GM18517 (cell line): Measurements from ENCODE around the gene KRT83.
"Not testable (repeated sequence)": the region's sequence is repeated elsewhere in the genome, so short reads cannot be mapped to it uniquely, and the experiment has no call there.

Source experiments
- ATAC-seq: cut with Tn5 transposase; IDR thresholded peaks from one replicate; pipeline ENCODE4 v1.9.1; 2021; ENCODE audit warnings: mild to moderate bottlenecking, moderate library complexity; ENCODE audit not compliant: unreplicated experiment

The KRT83 gene

GRCh38 chr12:52354200-52354599 lies 33.0 kb upstream of the KRT83 start:
- no peak for ATAC-seq

GRCh38 chr12:52353766-52354165 lies 32.6 kb upstream of the KRT83 start:
- no peak for ATAC-seq

- ATAC-seq = no peak
Observed at GRCh38 chr12:52352951-52353350, 31.8 kb upstream of the KRT83 start.

GRCh38 chr12:52351196-52352059 lies 30.2 kb upstream of the KRT83 start:
- ATAC-seq = no peak

GRCh38 chr12:52350786-52351185 lies 29.6 kb upstream of the KRT83 start:
- no peak for ATAC-seq

- no peak for ATAC-seq
Observed at GRCh38 chr12:52350021-52350620, 28.9 kb upstream of the KRT83 start.

- ATAC-seq = no peak
Observed at GRCh38 chr12:52349196-52349595, 28.0 kb upstream of the KRT83 start.

- ATAC-seq = no peak
Observed at GRCh38 chr12:52347551-52348510, 26.6 kb upstream of the KRT83 start.

- ATAC-seq = no peak
Observed at GRCh38 chr12:52347016-52347415, 25.8 kb upstream of the KRT83 start.

GRCh38 chr12:52346593-52346992 lies 25.4 kb upstream of the KRT83 start:
- no peak for ATAC-seq

- ATAC-seq = not testable (repeated sequence)
Observed at GRCh38 chr12:52345041-52345440, 23.8 kb upstream of the KRT83 start.

GRCh38 chr12:52344111-52344510 lies 22.9 kb upstream of the KRT83 start:
- no peak for ATAC-seq

- ATAC-seq = no peak
Observed at GRCh38 chr12:52343550-52343949, 22.4 kb upstream of the KRT83 start.

- ATAC-seq = no peak
Observed at GRCh38 chr12:52342781-52343490, 21.7 kb upstream of the KRT83 start.

GRCh38 chr12:52341066-52341580 lies 19.9 kb upstream of the KRT83 start:
- ATAC-seq = no peak

GRCh38 chr12:52338241-52338960 lies 17.2 kb upstream of the KRT83 start:
- ATAC-seq = no peak

GRCh38 chr12:52337054-52337453 lies 15.9 kb upstream of the KRT83 start:
- no peak for ATAC-seq

GRCh38 chr12:52336641-52337040 lies 15.4 kb upstream of the KRT83 start:
- no peak for ATAC-seq

GRCh38 chr12:52335598-52336262 lies 14.5 kb upstream of the KRT83 start:
- ATAC-seq = no peak
